ENCODE data around the gene CRIP1. TPM values are rescaled to one million over a fixed set of nuclear protein-coding genes. Genes with fewer than 3 reads are reported as not detected.
A peak's percentile ranks its signal among the peaks of the same experiment; 100 is the strongest.

Gene CRIP1
- polyA plus RNA-seq, 2 of the 4 experiments (the other 2 are of a cell fraction), result 280 to 999 TPM

GRCh38 chr14:105476097-105476830 is 10.4 kb upstream of the CRIP1 start:
- H3K4me1 ChIP-seq, result peaks cover 75% of the 10 kb centered on the region
- peak overlapping the region in 1 of 2 experiments; percentile 97; a peak in 4 of 6 replicates for H3K27ac ChIP-seq
- H3K9me3 ChIP-seq, result no peaks in the 10 kb centered on the region
- peak overlapping the region; percentile 99 for H3K4me2 ChIP-seq
- no peak for TF ChIP-seq NFE2L2 (conservative IDR thresholded peaks at IDR 0.05; ENCODE audit: low read length)
- TF ChIP-seq FOXS1 (CRISPR knock-in tag; IDR thresholded peaks at IDR 0.05), result no peak
- no peak for TF ChIP-seq ZFP36 (IDR thresholded peaks at IDR 0.05; ENCODE audit: borderline replicate concordance, partially characterized antibody)
- TF ChIP-seq CBX2 (IDR thresholded peaks at IDR 0.05; ENCODE audit: borderline replicate concordance, low read depth), result no peak
- no peak for TF ChIP-seq TFCP2L1 (CRISPR knock-in tag; IDR thresholded peaks at IDR 0.05)
- no peak for TF ChIP-seq RNF2 (IDR thresholded peaks at IDR 0.05; ENCODE audit: borderline replicate concordance, low read depth)
- TF ChIP-seq FOSL2 (IDR thresholded peaks at IDR 0.05), result no peak
- TF ChIP-seq FOSL2 (CRISPR knock-in tag; IDR thresholded peaks at IDR 0.05), result no peak
- TF ChIP-seq HDAC2 (IDR thresholded peaks at IDR 0.05), result no peak
- DNase-seq (ENCODE audit: low read depth in 1 of 2, low spot score in 1 of 2) (no peak), ATAC-seq (no peak), FAIRE-seq (no peak)
- ChIA-PET POLR2A (no interaction called here), CTCF (interaction anchor here (1.3 to 8.1 kb wide), 4 partner anchors 8 to 57 kb away, joined by 4 to 132 read pairs (median 6); partner anchors contain the start of gene TEDC1)
- WGBS (ENCODE audit: missing lambda C conversion rate), result 93% methylated on average over 12 of the region's 21 CpGs
- H3K4me3 ChIP-seq, result peak overlapping the region; percentile 82; the same call in 2 of the 3 replicates

- DNase-seq (ENCODE audit: low read depth in 1 of 2, low spot score in 1 of 2), result no peak
- no peak overlapping the region for H3K4me3 ChIP-seq
- CTCF ChIA-PET, result interaction anchor here (1.3 to 8.1 kb wide), 2 partner anchors 9 to 12 kb away, joined by 4 to 132 read pairs; partner anchors contain the start of gene TEDC1
- WGBS (ENCODE audit: missing lambda C conversion rate), result 87% methylated on average over 9 of the region's 16 CpGs
- POLR2A ChIA-PET, result no interaction called here
- H3K9me3 ChIP-seq, result no peaks in the 10 kb centered on the region
- no peak for ATAC-seq
- TF ChIP-seq NPAS2 (CRISPR knock-in tag; IDR thresholded peaks at IDR 0.05; ENCODE audit: borderline replicate concordance), result no peak
- no peak for TF ChIP-seq FOXS1 (CRISPR knock-in tag; IDR thresholded peaks at IDR 0.05)
- TF ChIP-seq ZNF302 (CRISPR knock-in tag; IDR thresholded peaks at IDR 0.05), result no peak
- no peak for TF ChIP-seq HES2 (IDR thresholded peaks at IDR 0.05)
- TF ChIP-seq RNF2 (IDR thresholded peaks at IDR 0.05; ENCODE audit: borderline replicate concordance, low read depth), result no peak
- TF ChIP-seq EHF (CRISPR knock-in tag; IDR thresholded peaks at IDR 0.05), result no peak
- TF ChIP-seq HOXB13 (CRISPR knock-in tag; IDR thresholded peaks at IDR 0.05; ENCODE audit: low read depth), result no peak
- TF ChIP-seq PBX3 (IDR thresholded peaks at IDR 0.05), result no peak
- TF ChIP-seq MAZ (IDR thresholded peaks at IDR 0.05; ENCODE audit: borderline replicate concordance, low read depth, low read length), result no peak
- H3K4me1 ChIP-seq, result peaks cover 74% of the 10 kb centered on the region
- peak overlapping the region in 1 of 2 experiments; percentile 97; a peak in 3 of 6 replicates for H3K27ac ChIP-seq
- no peak for FAIRE-seq
- peak overlapping the region; percentile 99; the same call in 2 of the 3 replicates for H3K4me2 ChIP-seq
Observed at GRCh38 chr14:105476831-105477659, 9.6 kb upstream of the CRIP1 start.

GRCh38 chr14:105477660-105478397 is 8.9 kb upstream of the CRIP1 start:
- H3K27ac ChIP-seq, result no peak overlapping the region
- H3K4me1 ChIP-seq, result peaks cover 74% of the 10 kb centered on the region
- ATAC-seq (no peak), FAIRE-seq (no peak), DNase-seq (ENCODE audit: low read depth in 1 of 2, low spot score in 1 of 2) (no peak)
- TF ChIP-seq ATOH8 (CRISPR knock-in tag; IDR thresholded peaks at IDR 0.05; ENCODE audit: low read depth) (no peak), ZC3H11A (IDR thresholded peaks at IDR 0.05) (no peak), POLR2A (IDR thresholded peaks at IDR 0.05; ENCODE audit: low read length) (no peak), RAD21 (conservative IDR thresholded peaks at IDR 0.05 in 1 of 2, IDR thresholded peaks at IDR 0.05 in 1 of 2) (no peak), HOXB13 (CRISPR knock-in tag; IDR thresholded peaks at IDR 0.05; ENCODE audit: low read depth) (no peak), HEYL (CRISPR knock-in tag; IDR thresholded peaks at IDR 0.05) (no peak), E2F6 (IDR thresholded peaks at IDR 0.05; ENCODE audit: borderline replicate concordance, low read depth) (no peak), JUNB (IDR thresholded peaks at IDR 0.05) (no peak), NPAS2 (CRISPR knock-in tag; IDR thresholded peaks at IDR 0.05; ENCODE audit: borderline replicate concordance) (no peak), ELK1 (IDR thresholded peaks at IDR 0.05; ENCODE audit: low read depth, low read length) (no peak), SMC3 (IDR thresholded peaks at IDR 0.05) (no peak), MAZ (IDR thresholded peaks at IDR 0.05; ENCODE audit: borderline replicate concordance, low read depth, low read length) (no peak), HDAC2 (IDR thresholded peaks at IDR 0.05) (no peak), KDM5A (IDR thresholded peaks at IDR 0.05) (no peak), POLR2AphosphoS2 (conservative IDR thresholded peaks at IDR 0.05; ENCODE audit: low read length) (no peak)
- H3K4me2 ChIP-seq, result no peak overlapping the region
- 81% methylated on average over 11 of the region's 56 CpGs for WGBS (ENCODE audit: missing lambda C conversion rate)
- no peaks in the 10 kb centered on the region for H3K9me3 ChIP-seq
- POLR2A ChIA-PET, result no interaction called here
- CTCF ChIA-PET, result interaction anchor here (8.1 kb wide), 1 partner anchor 11 kb away, joined by 132 read pairs; the partner anchor contains the start of gene TEDC1
- no peak overlapping the region for H3K4me3 ChIP-seq
